Tibial nerve (tissue), 4 donors: ENCODE measurements around the gene BCL3. TPM values are rescaled to one million over a fixed set of nuclear protein-coding genes. Genes with fewer than 3 reads are reported as not detected.

Experiments
- DNase-seq, 2 donors: peaks; one replicate each; pipeline ENCODE4 v3.0.0-alpha.2; 2019; ENCODE audit warnings: low spot score in 2 of 2
- H3K27ac ChIP-seq, 4 donors: fragments of 200-600 bp; sonication (generic) in 3 of 4; one replicate each; pipeline ENCODE4 v1.5.1; 2017 to 2019; ENCODE audit warnings: mild to moderate bottlenecking in 1 of 4
- H3K27me3 ChIP-seq, 2 donors: fragments of 200-600 bp; sonication (generic) in 1 of 2; one replicate each; pipeline versions ENCODE4 v1.5.1 to v1.6.0; 2017 to 2019
- H3K36me3 ChIP-seq, 3 donors: fragments of 200-600 bp; sonication (generic); one replicate each; pipeline ENCODE4 v1.5.1; 2018 to 2019
- H3K4me1 ChIP-seq, 4 donors: fragments of 200-600 bp; sonication (generic) in 3 of 4; one replicate each; pipeline ENCODE4 v1.5.1; 2017 to 2019
- H3K4me3 ChIP-seq, 4 donors: fragments of 200-600 bp; sonication (generic) in 3 of 4; one replicate each; pipeline ENCODE4 v1.5.1; 2017 to 2019; ENCODE audit warnings: mild to moderate bottlenecking in 1 of 4, moderate library complexity in 1 of 4
- H3K9me3 ChIP-seq, 4 donors: fragments of 200-600 bp; sonication (generic) in 3 of 4; one replicate each; pipeline ENCODE4 v1.5.1; 2017 to 2019
- EP300 ChIP-seq, 2 donors: sonication (generic); formaldehyde crosslinking; IDR thresholded peaks; one replicate each; pipeline ENCODE4 v1.6.1; 2017; ENCODE audit warnings: antibody characterized with exemption in 2 of 2, mild to moderate bottlenecking in 1 of 2
- POLR2A ChIP-seq, 2 donors: fragments of 450-650 bp; IDR thresholded peaks; one replicate each; pipeline ENCODE4 v1.6.1; 2017; ENCODE audit warnings: antibody characterized with exemption in 2 of 2, mild to moderate bottlenecking in 2 of 2, moderate library complexity in 2 of 2
- WGBS, 2 donors: methylation state at CpG; one replicate each; pipeline ENCODE4 v1.1.5; 2018; 5-methylcytosine and 5-hydroxymethylcytosine counted together
- total RNA-seq, 4 donors: library from RNA; depleted of rRNA; stranded (reverse); fragments of >200 nt; gene quantifications; one replicate each; pipeline ENCODE4 v1.1.0, GENCODE V29; 2016
- TF ChIP-seq, protein P1 (sequence below), 5 experiments: fragments of 200-600 bp in 3 of 5; fragments of 450-650 bp in 2 of 5; sonication (generic) in 3 of 5; IDR thresholded peaks; one replicate each; pipeline ENCODE4 v1.5.1; 2016 to 2019; ENCODE audit warnings: antibody characterized with exemption in 5 of 5, mild to moderate bottlenecking in 3 of 5, moderate library complexity in 2 of 5

Gene BCL3
- total RNA-seq, 4 donors from 2014 or later: 10.3 to 37.8 (median 18.0) TPM

DNA sequence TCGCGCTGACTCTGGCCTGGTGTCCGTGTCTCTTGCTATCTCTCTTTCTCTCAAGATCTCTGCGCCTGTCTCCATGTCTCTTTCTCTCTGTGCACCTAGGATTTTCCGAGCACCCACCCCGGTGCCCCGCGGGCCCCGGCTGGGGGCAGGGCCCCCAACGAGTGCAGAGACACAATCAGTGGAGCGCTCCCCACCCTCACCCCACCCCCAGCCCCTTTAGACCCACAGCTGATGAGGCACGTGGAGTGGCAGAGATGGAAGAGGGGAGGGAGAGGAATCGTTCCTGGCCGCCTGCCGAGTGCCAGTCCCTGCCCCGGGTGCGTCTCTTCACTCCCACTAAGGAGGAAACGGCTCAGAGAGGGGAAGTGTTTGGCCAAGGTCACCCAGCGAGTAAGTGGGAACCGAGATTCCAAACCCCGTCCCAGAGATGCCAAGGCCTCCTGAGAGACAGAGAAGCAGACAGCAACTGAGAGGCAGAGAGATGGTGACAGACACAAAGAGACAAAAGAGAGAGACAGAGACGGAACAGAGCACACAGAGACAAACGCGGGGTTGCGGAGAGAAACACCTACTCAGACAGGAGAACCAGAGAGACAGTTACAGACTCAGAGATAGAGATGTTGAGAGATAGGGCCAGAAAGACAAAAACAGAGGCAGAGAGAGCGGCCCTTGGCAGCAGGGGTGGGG, 626 bp upstream of the BCL3 start:
- Histone ChIP-seq H3K4me1 (peaks cover 0 to 91% (median 61%) of the 10 kb centered on the region in 4 donors), H3K27me3 (no peaks in the 10 kb centered on the region), H3K36me3 (peaks cover 0 to 18% (median 0%) of the 10 kb centered on the region in 3 donors), H3K4me3 (peak overlapping the region; percentile 39 to 85 (median 54)), H3K27ac (peak overlapping the region; percentile 72 to 96 (median 92)), H3K9me3 (no peaks in the 10 kb centered on the region)
- DNase-seq: peak in 1 of 2 donors; percentile 52
- whole genome bisulfite sequencing, 2 donors: 0 to 1% methylated on average over 26 of the region's 26 CpGs
- TF ChIP-seq, protein P1, sequence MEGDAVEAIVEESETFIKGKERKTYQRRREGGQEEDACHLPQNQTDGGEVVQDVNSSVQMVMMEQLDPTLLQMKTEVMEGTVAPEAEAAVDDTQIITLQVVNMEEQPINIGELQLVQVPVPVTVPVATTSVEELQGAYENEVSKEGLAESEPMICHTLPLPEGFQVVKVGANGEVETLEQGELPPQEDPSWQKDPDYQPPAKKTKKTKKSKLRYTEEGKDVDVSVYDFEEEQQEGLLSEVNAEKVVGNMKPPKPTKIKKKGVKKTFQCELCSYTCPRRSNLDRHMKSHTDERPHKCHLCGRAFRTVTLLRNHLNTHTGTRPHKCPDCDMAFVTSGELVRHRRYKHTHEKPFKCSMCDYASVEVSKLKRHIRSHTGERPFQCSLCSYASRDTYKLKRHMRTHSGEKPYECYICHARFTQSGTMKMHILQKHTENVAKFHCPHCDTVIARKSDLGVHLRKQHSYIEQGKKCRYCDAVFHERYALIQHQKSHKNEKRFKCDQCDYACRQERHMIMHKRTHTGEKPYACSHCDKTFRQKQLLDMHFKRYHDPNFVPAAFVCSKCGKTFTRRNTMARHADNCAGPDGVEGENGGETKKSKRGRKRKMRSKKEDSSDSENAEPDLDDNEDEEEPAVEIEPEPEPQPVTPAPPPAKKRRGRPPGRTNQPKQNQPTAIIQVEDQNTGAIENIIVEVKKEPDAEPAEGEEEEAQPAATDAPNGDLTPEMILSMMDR (IDR thresholded peaks at IDR 0.05): no peak
- TF ChIP-seq EP300 (IDR thresholded peaks at IDR 0.05) (no peak), POLR2A (IDR thresholded peaks at IDR 0.05) (no peak)

GRCh38 chr19:44749292-44749691, 784 bp downstream of the BCL3 start:
- Histone ChIP-seq H3K27me3 (no peaks in the 10 kb centered on the region), H3K36me3 (peaks cover 0 to 18% (median 0%) of the 10 kb centered on the region in 3 donors), H3K9me3 (no peaks in the 10 kb centered on the region), H3K4me3 (peak overlapping the region; percentile 42 to 85 (median 60)), H3K27ac (peak overlapping the region; percentile 72 to 96 (median 92)), H3K4me1 (peaks cover 0 to 91% (median 64%) of the 10 kb centered on the region in 4 donors)
- DNase-seq: no peak
- TF ChIP-seq, protein P1 (IDR thresholded peaks at IDR 0.05): no peak
- 19 to 24% methylated on average over 1 of the region's 1 CpG for WGBS, 2 donors

DNA sequence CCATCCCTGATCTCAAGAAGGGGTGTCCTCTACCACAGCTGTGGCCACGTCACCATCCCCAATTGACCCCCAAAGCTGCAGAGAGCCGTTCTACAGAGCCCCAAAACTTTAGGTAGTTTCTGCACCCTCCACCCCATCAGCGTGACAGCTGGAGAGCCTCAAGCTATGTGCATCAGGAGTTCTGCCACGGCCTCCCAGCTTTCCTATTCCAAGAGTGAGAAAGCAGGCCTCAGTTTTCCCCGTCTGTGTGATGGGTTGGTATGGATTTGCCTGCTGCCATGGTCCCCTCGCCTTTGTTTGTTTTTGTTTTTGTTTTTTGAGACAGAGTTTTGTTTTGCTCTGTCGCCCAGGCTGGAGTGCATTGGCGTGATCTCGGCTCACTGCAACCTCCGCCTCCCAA, 1.5 kb downstream of the BCL3 start:
- TF ChIP-seq POLR2A (IDR thresholded peaks at IDR 0.05) (no peak), EP300 (IDR thresholded peaks at IDR 0.05) (no peak)
- TF ChIP-seq, protein P1 (IDR thresholded peaks at IDR 0.05): no peak
- WGBS, 2 donors: 82 to 86% methylated on average over 10 of the region's 10 CpGs
- Histone ChIP-seq H3K4me1 (peaks cover 3 to 91% (median 66%) of the 10 kb centered on the region in 4 donors), H3K27me3 (no peaks in the 10 kb centered on the region), H3K9me3 (no peaks in the 10 kb centered on the region), H3K27ac (peak overlapping the region in 3 of 4 donors; percentile 89 to 96 (median 95)), H3K4me3 (peak overlapping the region; percentile 42 to 85 (median 60)), H3K36me3 (peaks cover 0 to 18% (median 0%) of the 10 kb centered on the region in 3 donors)
- DNase-seq: no peak

GRCh38 chr19:44752123-44752815, 3.8 kb downstream of the BCL3 start:
- TF ChIP-seq, protein P1 (IDR thresholded peaks at IDR 0.05): no peak
- TF ChIP-seq EP300 (IDR thresholded peaks at IDR 0.05) (no peak), POLR2A (IDR thresholded peaks at IDR 0.05) (no peak)
- Histone ChIP-seq H3K27me3 (no peaks in the 10 kb centered on the region), H3K4me1 (peaks cover 5 to 92% (median 75%) of the 10 kb centered on the region in 4 donors), H3K36me3 (peaks cover 0 to 18% (median 0%) of the 10 kb centered on the region in 3 donors), H3K4me3 (peak overlapping the region in 1 of 4 donors; percentile 40), H3K9me3 (no peaks in the 10 kb centered on the region), H3K27ac (peak overlapping the region in 3 of 4 donors; percentile 85 to 94 (median 90))
- WGBS, 2 donors: 56 to 63% methylated on average over 8 of the region's 8 CpGs
- DNase-seq: no peak
